BLaER1 treated with 17β-estradiol and CSF1 and Interleukin-3, amounts not matched to agents 10 nM and 100 nM (cell line): ENCODE data around the gene ULK1.

Source experiments
- H3K27ac ChIP-seq, 11 experiments: shearing (Covaris generic); formaldehyde crosslinking; 2 replicates each; pipeline ENCODE4 v1.8.1; 2022
- H3K27me3 ChIP-seq, 11 experiments: shearing (Covaris generic); formaldehyde crosslinking; 2 replicates each; pipeline ENCODE4 v1.8.1; 2022
- H3K36me3 ChIP-seq, 11 experiments: shearing (Covaris generic); formaldehyde crosslinking; 2 replicates each; pipeline ENCODE4 v1.8.1; 2022
- H3K4me1 ChIP-seq, 10 experiments: shearing (Covaris generic); formaldehyde crosslinking; 2 replicates each; pipeline ENCODE4 v1.8.1; 2022
- H3K4me2 ChIP-seq, 11 experiments: shearing (Covaris generic); formaldehyde crosslinking; 2 replicates each; pipeline ENCODE4 v1.8.1; 2022
- H3K4me3 ChIP-seq, 10 experiments: shearing (Covaris generic); formaldehyde crosslinking; 2 replicates each; pipeline ENCODE4 v1.8.1; 2022
- H3K9ac ChIP-seq, 11 experiments: shearing (Covaris generic); formaldehyde crosslinking; 2 replicates each; pipeline ENCODE4 v1.8.1; 2022
- H3K9me3 ChIP-seq, 11 experiments: shearing (Covaris generic); formaldehyde crosslinking; replicated peaks in 1 of 11; 2 replicates each; pipeline ENCODE4 v1.8.1; 2022
- H4K20me1 ChIP-seq, 11 experiments: shearing (Covaris generic); formaldehyde crosslinking; 2 replicates each; pipeline ENCODE4 v1.8.1; 2022
- Cebpa-rat ChIP-seq, 11 experiments: shearing (Covaris generic); IDR thresholded peaks; 2 replicates each; pipeline ENCODE4 v1.8.1; 2022

ULK1 gene

GRCh38 chr12:131908092-131909080 is 14.0 kb downstream of the ULK1 start:
- Histone ChIP-seq H3K4me1 (peaks cover 43 to 76% (median 65%) of the 10 kb centered on the region in 10 experiments), H4K20me1 (peaks cover 93 to 100% (median 97%) of the 10 kb centered on the region in 11 experiments), H3K4me2 (peak overlapping the region; percentile 82 to 94 (median 89); a peak in 20 of 22 replicates), H3K9me3 (no peaks in the 10 kb centered on the region), H3K36me3 (peaks cover 26 to 87% (median 60%) of the 10 kb centered on the region in 11 experiments), H3K4me3 (peak overlapping the region in 1 of 10 experiments; percentile 19; a peak in 1 of 20 replicates), H3K9ac (peak overlapping the region in 6 of 11 experiments; percentile 46 to 74 (median 66); a peak in 4 of 22 replicates), H3K27me3 (no peaks in the 10 kb centered on the region), H3K27ac (peak overlapping the region in 4 of 11 experiments; percentile 60 to 81 (median 78); a peak in 4 of 22 replicates)
- no peak for TF ChIP-seq Cebpa-rat (IDR thresholded peaks at IDR 0.05)

- Histone ChIP-seq H3K27ac (peak overlapping the region in 8 of 11 experiments; percentile 23 to 81 (median 68); a peak in 13 of 22 replicates), H3K4me3 (peak overlapping the region in 2 of 10 experiments; percentile 19 to 42; a peak in 2 of 20 replicates), H3K4me1 (peaks cover 43 to 68% (median 57%) of the 10 kb centered on the region in 10 experiments), H3K4me2 (peak overlapping the region; percentile 82 to 94 (median 89)), H3K27me3 (no peaks in the 10 kb centered on the region), H3K36me3 (peaks cover 32 to 91% (median 68%) of the 10 kb centered on the region in 11 experiments), H3K9ac (peak overlapping the region in 9 of 11 experiments; percentile 24 to 74 (median 59); a peak in 15 of 22 replicates), H3K9me3 (no peaks in the 10 kb centered on the region), H4K20me1 (peaks cover 85 to 100% (median 96%) of the 10 kb centered on the region in 11 experiments)
- no peak for TF ChIP-seq Cebpa-rat (IDR thresholded peaks at IDR 0.05)
Measured at GRCh38 chr12:131909081-131909751, 14.8 kb downstream of the ULK1 start.

DNA sequence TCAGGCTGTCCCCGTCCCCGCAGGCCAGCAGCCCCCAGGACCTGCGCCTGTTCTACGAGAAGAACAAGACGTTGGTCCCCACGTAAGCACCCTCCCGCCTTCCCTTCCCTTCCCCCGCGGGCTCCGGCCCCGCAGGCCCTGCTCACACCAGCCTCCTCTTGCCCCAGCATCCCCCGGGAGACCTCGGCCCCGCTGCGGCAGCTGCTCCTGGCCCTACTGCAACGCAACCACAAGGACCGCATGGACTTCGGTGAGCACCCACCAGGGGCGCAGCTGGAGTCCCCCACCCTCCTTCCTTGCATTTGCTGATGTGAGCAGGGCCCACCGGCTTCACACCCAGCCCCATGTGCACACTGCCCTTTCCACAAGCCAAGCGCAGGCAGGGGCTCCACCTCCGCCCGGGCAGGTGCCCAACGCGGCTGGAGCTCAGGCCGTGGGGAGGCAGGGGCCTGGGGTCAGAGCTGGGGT is 15.4 kb downstream of the ULK1 start:
- H4K20me1 ChIP-seq: peaks cover 79 to 100% (median 96%) of the 10 kb centered on the region in 11 experiments
- peaks cover 43 to 63% (median 52%) of the 10 kb centered on the region in 10 experiments for H3K4me1 ChIP-seq
- TF ChIP-seq Cebpa-rat (IDR thresholded peaks at IDR 0.05): peak in 2 of 11 experiments; percentile 7 to 8; a peak in 1 of 22 replicates
- peak overlapping the region in 10 of 11 experiments; percentile 24 to 74 (median 58); a peak in 15 of 22 replicates for H3K9ac ChIP-seq
- peak overlapping the region in 9 of 11 experiments; percentile 23 to 81 (median 60); a peak in 14 of 22 replicates for H3K27ac ChIP-seq
- H3K27me3 ChIP-seq: no peaks in the 10 kb centered on the region
- no peaks in the 10 kb centered on the region for H3K9me3 ChIP-seq
- H3K4me2 ChIP-seq: peak overlapping the region; percentile 82 to 94 (median 89)
- H3K36me3 ChIP-seq: peaks cover 36 to 97% (median 74%) of the 10 kb centered on the region in 11 experiments
- H3K4me3 ChIP-seq: peak overlapping the region in 3 of 10 experiments; percentile 13 to 42 (median 24); a peak in 5 of 20 replicates

DNA sequence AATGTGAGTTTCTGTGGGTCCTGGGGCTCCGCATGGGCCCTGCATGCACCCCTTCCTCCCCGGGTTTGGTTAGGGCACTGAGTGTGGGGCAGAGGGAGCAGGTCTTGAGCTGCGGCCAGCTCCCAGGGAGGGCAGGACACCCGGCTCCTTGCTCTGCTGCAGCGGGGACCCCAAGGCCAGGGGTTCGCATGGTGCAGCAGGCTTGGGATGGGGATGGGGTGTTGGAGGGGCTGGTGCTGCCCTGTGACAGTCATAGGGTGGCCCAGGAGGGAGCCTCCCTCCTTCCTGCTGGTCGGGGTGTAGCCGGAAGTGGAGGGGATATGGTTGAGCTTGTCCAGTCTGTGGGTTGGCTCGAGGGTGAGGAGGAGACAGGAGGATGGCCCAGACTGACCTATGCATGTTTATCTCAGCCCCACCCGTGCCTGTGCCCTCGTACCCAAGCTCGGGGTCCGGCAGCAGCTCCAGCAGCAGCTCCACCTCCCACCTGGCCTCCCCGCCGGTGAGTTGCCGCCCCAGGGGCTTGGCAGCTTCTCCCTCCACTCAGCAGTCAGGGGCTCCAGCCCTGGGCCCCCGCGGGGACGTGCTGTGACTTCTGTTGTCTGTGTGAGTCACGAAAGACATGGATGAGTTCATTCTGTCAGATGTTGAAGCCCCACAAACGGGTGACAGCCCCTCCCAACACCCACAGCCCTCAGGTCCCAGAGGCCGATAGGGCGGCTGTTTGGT is 16.0 kb downstream of the ULK1 start:
- Histone ChIP-seq H3K9ac (peak overlapping the region in 8 of 11 experiments; percentile 27 to 74 (median 58); a peak in 13 of 22 replicates), H3K4me1 (peaks cover 43 to 60% (median 52%) of the 10 kb centered on the region in 10 experiments), H3K27me3 (no peaks in the 10 kb centered on the region), H3K4me2 (peak overlapping the region; percentile 82 to 94 (median 89)), H3K9me3 (no peaks in the 10 kb centered on the region), H3K4me3 (peak overlapping the region in 3 of 10 experiments; percentile 13 to 24 (median 20); a peak in 5 of 20 replicates), H4K20me1 (peaks cover 77 to 100% (median 95%) of the 10 kb centered on the region in 11 experiments), H3K27ac (peak overlapping the region in 9 of 11 experiments; percentile 9 to 81 (median 50); a peak in 15 of 22 replicates), H3K36me3 (peaks cover 43 to 97% (median 80%) of the 10 kb centered on the region in 11 experiments)
- no peak for TF ChIP-seq Cebpa-rat (IDR thresholded peaks at IDR 0.05)

DNA sequence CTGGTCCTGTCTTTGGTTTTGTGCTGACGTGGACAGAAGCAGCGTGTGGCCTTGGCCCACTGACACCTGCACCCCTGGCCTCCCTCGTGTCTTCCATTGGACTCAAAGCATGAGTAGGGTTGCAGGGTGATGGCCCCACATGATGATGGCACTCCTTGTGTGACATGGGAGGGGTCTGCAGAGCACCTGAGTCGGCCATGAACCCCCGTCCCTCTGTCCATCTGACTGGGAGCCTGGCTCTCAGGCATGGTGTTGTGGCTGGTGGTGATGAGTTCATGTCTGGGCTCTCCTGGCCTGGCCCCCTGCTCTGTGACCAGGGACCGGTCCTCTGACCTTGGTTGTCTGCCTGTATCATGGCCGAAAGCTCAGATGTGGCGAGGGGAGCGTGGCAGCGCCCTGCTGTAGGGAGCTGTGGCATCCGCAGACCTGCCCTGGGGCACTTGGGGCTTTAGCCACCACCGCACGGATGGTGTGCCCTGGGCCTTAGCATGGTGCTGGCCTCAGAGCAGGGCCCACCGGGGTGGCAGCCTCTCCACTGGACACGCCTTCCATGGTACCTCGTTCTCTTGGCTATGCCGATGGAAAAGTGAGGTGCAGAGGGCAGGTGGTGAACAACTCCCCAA is 16.7 kb downstream of the ULK1 start:
- H3K9me3 ChIP-seq: no peaks in the 10 kb centered on the region
- H3K4me1 ChIP-seq: peaks cover 43 to 56% (median 51%) of the 10 kb centered on the region in 10 experiments
- H3K27ac ChIP-seq: peak overlapping the region in 4 of 11 experiments; percentile 1 to 50 (median 16); a peak in 3 of 22 replicates
- no peak overlapping the region for H3K4me3 ChIP-seq
- H3K36me3 ChIP-seq: peaks cover 50 to 97% (median 85%) of the 10 kb centered on the region in 11 experiments
- H3K9ac ChIP-seq: peak overlapping the region in 4 of 11 experiments; percentile 1 to 43 (median 15); a peak in 2 of 22 replicates
- peaks cover 70 to 100% (median 92%) of the 10 kb centered on the region in 11 experiments; a peak in 21 of 22 replicates for H4K20me1 ChIP-seq
- no peaks in the 10 kb centered on the region for H3K27me3 ChIP-seq
- no peak for TF ChIP-seq Cebpa-rat (IDR thresholded peaks at IDR 0.05)
- H3K4me2 ChIP-seq: peak overlapping the region; percentile 82 to 94 (median 89)

DNA sequence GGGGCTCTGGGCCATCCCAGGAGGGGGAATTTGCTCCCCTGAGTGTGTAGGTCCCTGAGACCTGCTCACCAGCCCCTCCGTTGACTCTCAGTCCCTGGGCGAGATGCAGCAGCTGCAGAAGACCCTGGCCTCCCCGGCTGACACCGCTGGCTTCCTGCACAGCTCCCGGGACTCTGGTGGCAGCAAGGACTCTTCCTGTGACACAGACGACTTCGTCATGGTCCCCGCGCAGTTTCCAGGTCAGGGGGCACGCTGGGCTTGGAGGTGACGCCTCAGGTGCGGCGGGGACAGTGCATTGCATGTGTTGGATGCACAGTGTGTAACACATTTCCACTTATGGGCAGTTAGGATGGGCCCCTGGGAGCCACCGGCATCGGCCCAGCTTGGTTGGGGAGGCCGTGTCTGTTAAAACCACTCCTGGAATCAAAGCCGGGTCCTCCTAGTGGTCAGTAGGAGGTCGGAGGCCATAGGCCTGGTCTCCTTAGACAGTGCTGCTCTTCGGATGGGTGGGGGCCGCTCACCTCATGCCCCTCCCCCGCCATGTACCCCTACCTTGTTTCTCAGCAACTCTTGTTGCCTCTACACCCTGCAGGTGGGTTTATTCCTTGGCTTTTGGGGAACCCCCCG is 17.5 kb downstream of the ULK1 start:
- Histone ChIP-seq H3K4me1 (peaks cover 43 to 56% (median 50%) of the 10 kb centered on the region in 10 experiments), H4K20me1 (peaks cover 62 to 97% (median 88%) of the 10 kb centered on the region in 11 experiments; a peak in 21 of 22 replicates), H3K36me3 (peaks cover 56 to 95% (median 83%) of the 10 kb centered on the region in 11 experiments), H3K27ac (peak overlapping the region in 3 of 11 experiments; percentile 35 to 50 (median 40); a peak in 5 of 22 replicates), H3K27me3 (no peaks in the 10 kb centered on the region), H3K4me2 (peak overlapping the region; percentile 82 to 94 (median 89)), H3K9me3 (no peaks in the 10 kb centered on the region), H3K4me3 (no peak overlapping the region), H3K9ac (peak overlapping the region in 10 of 11 experiments; percentile 14 to 49 (median 31); a peak in 10 of 22 replicates)
- TF ChIP-seq Cebpa-rat (IDR thresholded peaks at IDR 0.05): no peak
